Inflammatory macrophage (primary cell): ENCODE data around the gene SH3D19.
"Not testable (repeated sequence)": the region's sequence is repeated elsewhere in the genome, so short reads cannot be mapped to it uniquely, and the experiment has no call there.

Experiments
- DNase-seq, 2 donors: peaks; one replicate each; pipeline ENCODE4 v3.0.0-alpha.2; 2020 to 2022

The SH3D19 gene

DNA sequence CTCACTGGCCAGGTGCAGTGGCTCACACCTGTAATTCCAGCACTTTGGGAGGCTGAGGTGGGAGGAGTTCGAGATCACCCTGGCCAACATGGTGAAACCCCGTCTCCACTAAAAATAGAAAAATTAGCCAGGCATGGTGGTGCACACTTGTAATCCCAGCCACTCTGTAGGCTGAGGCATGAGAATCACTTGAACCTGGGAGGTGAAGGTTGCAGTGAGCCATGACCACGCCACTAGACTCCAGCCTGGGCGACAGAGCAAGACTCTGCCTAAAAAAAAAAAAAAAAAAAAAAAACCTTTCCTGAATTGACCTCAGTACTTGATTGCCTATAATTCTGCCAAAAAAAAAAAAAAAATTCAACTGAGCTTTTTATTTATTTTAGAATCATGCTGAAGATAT lies 3.2 kb downstream of the SH3D19 start:
- DNase-seq: not testable (repeated sequence)

DNA sequence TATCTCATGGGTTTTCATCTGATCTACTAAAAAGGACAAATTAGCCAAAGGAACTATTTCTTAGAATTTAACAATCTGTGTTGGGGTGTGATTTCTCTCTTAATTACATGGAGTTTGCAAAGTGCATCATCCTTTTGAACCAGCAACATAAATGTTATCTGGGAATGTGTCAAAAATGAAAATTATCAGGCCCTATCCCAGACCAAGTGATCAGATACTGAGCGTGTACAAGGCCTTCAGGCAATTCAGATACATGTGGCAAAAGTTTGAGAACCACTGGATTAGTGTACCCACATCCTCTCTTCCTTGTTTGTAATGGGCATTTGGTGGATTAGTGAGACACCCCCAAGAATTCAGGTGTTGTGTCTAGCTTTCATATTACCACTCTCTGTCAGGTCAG lies 3.8 kb downstream of the SH3D19 start:
- no peak for DNase-seq

DNA sequence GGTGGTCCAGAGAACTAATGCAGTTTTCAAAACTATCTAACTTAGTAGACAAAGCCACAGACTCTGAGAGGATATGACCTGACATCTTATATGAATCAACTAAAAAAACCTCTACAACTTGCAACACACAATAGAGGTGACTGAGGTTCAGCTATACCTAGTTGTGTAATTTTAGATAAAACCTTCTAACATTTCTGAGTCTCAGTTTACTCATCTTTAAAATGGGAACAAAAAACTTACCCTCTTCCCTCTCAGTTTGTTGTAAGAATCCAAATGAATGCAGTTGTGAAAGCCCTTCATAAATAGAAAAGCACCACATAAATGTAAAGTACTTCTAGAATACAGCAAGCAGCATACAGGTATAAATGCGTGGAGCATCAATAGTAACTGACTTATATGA lies 5.9 kb downstream of the SH3D19 start:
- no peak for DNase-seq

DNA sequence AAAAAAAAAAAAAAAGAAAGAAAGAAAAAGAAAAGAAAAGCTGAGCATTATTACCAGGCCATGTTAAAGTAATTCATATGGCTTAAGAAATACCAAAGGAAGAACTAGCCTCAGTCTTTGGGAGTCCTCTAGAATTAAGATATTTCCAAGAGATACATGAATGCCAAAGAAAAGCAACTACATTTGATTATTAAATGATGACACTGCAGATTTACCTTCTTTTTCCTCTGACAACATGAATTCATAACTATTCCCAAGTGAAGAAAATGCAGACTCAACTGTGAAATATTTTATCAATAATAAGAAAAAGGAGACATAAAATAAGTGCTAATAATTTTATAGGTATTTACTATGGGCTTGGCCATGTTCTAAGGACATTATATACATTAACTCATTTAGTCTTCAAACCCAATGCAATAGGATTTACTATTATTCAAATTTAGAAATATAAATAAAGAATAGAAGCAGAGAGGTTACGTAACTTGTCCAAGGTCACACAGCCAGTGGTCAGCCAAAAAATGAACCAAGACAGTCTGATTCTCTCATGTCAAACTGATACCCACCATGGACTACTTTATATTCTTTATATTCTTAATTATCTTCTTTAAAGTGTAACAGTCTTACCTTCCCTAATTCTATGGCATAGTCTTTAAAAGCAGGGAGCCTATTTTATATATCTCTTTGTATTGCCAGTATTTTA lies 6.9 kb downstream of the SH3D19 start:
- no peak for DNase-seq

DNA sequence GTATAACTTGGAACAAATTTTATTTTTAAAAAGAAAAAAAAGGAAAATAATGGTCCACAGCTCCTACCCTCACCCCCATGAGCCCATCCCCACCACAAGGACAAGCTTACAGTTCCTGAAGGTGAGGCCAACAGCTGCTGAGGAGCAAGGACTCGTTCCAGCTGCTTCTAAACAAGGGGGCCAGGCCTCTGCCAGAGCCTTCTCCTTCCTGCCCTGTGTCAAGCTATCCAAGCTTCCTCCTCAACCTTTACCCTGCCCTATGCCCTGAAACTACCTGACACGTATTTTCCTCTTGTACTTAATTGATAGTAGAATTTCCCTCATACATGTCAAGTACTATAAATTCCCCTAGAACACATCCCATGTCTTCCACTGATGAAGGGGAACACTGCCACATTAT lies 8.8 kb downstream of the SH3D19 start:
- DNase-seq: no peak

DNA sequence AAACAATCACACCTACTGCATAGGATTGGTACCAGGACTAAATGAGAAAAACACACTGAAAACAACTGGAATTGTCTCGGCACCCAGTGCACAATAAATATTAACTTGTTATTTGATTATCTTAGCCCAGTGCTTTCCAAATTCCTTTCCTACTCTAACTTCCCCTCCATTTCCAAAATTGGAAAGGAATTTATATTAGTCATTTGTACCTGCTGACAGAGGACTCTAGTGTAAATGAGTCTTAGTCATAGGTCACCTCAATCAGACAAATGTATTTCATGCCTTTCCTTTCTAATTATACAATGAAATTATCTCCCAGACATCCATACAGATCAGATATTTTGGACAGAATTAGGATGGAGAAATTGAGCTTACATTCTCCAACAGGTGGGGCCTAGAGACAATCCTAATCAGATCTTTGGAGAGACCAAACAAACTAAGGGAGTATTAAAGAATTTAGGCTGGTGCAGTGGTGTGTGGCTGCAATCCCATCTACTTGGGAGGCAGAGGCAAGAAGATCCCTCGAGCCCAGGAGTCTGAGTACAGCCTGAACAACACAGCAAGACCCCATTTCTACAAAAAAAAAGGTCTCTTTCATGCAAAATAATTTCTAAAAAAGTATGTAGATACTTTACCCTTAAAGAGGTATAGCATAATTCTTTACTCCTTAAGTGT lies 10.1 kb downstream of the SH3D19 start:
- DNase-seq: no peak

DNA sequence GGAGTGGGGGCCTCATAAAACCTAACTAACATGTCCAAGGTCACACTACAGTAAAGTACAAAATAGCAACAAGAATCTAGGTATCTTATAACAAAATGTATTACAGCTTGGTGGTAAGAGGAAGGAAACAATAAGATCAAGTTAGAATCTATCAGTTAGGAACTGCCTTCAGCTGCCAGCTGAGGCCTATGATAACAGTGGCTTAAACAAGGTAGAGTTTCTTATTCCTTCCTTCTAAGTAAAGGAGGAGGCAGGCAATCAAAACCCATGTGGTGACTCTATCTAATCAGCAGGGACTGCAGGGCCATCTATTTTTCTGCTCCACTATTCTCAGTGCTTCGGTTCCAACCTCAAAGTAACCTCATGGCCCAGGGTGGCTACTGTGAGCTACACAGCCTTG lies 10.9 kb downstream of the SH3D19 start:
- no peak for DNase-seq

DNA sequence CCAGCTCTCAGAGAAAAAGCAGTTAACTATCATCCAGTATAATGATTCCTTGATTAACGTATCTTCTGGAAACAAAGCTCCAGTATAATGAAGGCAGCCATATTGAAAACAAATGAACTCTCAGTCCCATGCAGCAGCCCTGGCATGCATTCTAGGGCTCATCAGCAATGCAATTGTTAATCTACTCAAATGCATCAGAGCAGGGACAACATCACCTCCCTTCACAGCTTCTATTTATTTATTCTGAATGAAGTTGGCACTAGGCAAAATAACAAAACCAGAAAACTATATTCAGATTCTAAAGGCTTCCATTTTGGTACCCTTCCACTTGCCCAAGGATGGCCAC lies 11.4 kb downstream of the SH3D19 start:
- DNase-seq: no peak

DNA sequence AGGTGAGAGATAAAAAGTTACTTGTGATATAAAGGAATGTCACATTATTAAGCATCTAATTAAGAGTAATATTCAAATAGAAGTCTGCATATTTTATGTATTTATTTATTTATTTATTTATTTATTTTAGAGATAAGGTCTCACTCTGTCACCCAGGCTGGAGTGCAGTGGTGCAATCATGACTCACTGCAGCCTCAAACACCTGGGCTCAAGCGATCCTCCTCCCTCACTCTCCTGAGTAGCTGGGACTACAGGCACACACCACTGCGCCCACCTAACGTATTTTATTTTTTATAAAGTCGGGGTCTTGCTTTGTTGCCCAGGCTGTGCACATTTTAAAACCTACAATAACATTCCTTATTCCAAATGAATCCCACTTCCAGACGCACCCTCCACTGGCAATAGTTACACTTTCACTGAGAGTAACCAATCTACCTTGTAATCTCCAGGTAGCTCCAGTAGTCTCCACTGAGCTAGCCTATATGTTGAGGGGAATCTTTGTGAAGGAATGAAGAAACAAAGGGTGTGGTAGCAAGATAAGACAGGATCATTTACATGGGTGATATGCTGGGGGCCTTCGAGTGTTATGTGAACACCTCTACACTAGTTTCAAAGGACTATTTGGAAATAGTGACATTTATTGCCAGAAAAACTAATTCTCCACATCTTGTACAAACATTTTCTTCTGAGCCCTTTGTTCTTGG lies 11.9 kb downstream of the SH3D19 start:
- DNase-seq: no peak

DNA sequence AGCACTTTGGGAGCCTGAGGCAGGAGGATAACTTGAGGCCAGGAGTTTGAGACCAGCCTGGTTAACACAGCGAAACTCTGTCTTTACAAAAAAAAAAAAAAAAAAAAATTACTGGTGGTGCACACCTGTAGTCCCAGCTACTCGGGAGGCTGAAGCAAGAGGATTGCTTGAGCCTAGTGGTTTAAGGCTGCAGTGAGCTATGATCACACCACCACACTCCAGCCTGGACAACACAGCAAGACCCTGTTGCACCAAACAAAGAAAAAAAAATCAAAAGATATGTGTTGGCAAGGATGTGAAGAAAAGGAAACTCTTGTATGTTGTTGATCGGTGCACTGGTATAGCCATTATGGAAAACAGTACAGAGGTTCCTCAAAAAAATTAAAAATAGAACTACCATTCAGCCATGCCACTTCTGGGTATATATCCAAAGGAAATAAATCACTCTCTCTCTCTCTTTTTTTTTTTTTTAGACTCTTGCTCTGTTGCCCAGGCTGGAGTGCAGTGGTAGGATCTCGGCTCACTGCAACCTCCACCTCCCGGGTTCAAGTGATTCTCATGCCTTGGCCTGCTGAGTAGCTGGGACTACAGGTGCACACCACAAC lies 15.2 kb downstream of the SH3D19 start:
- no peak for DNase-seq

DNA sequence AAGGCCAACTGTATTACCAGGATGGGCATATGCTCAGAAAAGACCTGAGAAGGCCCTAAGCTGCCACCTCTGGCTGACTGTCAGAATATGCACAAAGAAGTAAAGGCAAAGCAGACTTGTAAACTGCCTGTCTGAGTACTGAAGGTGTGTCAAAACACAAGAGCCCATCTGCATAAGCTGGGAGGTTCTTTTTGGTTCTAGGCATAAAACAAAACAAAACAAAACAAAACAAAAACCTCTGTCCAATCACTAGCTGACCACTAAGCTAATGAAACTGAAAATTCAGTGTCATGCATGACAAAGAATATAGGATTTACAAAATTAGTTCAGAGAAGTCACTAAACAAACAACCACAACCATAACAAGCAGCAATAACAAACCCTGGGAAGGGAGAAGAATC lies 20.6 kb downstream of the SH3D19 start:
- DNase-seq: no peak

DNA sequence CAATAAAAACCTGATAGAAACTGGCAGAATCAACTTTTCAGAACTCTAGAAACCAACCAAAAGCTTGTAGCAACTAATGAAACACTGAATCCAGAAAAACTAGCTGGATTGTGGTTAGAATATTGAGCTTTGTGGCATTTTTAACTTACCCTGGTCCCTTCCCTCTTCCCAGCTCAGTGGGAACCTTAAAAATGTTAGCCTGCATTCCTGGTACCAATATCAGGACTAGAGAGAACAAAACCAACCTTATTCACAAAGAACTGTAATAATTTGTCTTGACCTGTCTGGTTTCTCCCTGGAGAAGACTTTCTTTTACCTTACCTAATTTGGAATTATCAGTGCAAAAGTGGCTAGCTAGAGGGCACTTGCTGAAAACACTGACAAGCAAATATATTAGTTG lies 21.2 kb downstream of the SH3D19 start:
- DNase-seq: no peak

DNA sequence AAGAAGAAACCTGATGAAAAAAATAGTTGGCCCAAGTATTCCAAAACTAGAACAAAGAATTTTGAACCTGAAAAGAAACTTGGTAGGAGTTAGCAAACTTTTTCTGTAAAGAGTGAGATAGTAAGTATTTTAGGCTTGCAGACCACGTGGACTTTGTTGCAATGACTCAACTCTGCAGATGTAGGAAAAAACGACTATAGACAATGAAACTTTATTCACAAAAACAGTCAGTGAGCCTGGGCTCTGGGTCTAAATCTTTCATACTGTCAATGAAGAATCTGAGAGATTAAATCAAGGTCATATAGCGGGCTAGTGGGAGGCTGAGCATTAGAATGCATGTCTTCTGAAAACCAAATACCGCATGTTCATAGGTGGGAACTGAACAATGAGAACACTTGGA lies 23.0 kb downstream of the SH3D19 start:
- no peak for DNase-seq

DNA sequence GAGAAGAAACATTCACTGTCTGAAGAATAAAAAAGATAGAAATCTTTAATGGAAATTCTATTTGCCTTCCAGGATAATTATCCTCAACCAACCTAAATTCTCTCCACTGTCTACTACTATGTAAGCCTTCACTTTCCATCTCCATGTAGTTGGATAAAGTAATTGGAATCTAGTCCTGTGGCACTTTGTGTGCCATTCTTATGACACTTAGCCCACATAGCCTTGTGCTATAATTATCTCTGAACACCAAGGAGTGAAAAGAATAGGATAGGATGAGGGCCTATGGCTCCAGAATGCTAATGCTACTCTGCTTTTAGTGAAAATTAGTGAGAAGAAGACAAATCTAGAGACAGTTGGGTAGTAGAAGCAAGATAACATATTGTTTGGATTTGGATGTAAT lies 28.2 kb downstream of the SH3D19 start:
- no peak for DNase-seq

DNA sequence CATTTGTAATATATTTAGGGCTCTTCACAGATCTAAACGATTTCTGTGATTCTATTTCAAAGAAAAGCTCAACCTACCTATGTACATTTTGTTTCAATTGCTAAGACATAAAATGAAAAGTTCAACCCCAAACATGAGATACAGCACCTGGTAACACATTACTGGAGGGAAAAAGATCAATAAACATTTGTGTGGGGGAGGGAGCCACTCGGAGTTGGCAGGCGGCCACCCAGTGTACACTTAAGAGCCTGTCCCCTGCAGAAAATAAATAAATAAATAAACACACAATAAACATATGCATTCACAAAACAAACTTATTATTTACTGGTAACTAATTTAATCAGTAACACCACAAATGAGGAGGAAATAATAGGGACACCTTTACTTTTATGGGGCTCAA lies 29.2 kb downstream of the SH3D19 start:
- DNase-seq: no peak

DNA sequence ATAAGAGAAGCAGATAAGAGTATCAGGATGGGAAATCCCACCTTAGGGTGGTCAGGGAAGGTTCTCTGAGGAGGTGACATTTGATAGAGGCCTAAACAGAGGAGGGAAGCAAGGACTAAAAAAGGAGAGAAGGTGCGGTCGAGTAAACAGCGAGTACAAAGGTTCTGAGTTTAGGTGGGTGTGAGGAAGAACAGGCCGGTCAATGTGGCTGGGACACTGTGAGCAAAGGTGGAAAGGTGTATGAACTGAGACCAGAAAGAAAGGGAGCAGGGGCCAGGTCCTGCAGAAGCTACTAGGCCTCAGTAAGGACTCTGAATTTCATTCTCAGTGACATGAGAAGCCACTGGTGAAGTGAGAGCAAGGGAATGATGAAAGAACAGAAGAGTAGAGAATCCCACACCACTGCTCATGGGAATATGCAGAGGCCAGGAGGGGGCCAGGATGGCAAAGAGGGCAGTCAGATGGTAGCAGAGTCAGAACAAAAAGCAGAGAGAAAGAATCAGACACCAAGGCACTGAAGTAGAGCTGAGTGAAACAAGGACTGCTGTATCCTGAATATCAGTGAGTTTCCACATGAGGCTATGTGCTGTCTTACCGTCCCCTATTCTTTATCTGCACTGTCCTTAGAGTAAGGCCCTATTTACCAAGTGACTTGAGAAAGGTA lies 30.4 kb downstream of the SH3D19 start:
- DNase-seq: no peak

DNA sequence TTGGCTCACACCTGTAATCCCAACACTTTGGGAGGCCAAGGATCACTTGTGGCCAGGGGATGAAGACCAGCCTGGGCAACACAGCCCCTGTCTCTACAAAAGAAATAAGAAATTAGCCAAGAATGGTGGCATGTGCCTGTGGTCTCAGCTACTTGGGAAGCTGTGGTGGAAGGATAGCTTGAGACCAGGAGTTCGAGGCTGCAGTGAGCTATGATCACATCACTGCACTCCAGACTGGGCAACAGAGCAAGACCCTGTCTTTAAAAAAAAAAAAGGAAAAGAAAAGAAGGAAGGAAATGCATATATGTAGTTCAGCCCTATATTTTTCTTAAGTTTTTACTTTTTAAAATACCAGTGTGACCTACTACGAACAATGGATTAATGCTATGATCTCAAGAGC lies 33.4 kb downstream of the SH3D19 start:
- no peak for DNase-seq

DNA sequence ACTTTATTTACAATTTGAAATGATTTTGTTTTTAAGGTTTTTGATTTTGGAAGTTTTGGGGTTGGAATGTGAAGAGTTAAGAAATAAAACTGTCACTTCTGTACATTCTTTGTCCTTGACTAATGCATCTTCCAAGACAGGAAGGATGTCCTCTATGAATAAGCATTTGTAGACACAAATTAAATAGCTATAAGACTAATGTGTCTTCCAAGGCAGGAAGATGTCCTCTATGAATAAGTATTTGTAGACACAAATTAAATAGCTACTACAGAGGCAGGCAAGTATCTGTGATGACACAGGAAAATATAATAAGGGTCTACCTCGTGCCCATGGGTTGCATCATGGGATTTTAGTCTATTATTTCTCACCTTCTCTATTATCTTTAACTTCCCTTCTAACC lies 33.9 kb downstream of the SH3D19 start:
- DNase-seq: no peak

DNA sequence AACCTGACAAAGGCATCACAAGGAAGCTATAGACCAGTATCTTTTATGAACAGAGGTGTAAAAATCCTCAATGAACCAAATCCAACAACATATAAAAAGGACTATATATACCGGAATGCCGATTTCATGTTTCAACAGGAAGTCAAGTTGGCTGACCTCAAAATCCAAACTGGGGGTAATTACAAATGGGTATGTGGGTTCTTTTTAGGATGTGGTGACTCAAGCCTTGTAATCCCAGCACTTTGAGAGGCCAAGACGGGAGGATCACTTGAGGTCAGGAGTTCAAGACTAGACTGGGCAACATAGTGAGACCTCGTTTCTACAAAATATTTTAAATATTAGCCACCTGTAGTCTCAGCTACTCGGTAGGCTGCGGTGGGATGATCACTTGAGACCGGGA lies 38.0 kb downstream of the SH3D19 start:
- no peak for DNase-seq

DNA sequence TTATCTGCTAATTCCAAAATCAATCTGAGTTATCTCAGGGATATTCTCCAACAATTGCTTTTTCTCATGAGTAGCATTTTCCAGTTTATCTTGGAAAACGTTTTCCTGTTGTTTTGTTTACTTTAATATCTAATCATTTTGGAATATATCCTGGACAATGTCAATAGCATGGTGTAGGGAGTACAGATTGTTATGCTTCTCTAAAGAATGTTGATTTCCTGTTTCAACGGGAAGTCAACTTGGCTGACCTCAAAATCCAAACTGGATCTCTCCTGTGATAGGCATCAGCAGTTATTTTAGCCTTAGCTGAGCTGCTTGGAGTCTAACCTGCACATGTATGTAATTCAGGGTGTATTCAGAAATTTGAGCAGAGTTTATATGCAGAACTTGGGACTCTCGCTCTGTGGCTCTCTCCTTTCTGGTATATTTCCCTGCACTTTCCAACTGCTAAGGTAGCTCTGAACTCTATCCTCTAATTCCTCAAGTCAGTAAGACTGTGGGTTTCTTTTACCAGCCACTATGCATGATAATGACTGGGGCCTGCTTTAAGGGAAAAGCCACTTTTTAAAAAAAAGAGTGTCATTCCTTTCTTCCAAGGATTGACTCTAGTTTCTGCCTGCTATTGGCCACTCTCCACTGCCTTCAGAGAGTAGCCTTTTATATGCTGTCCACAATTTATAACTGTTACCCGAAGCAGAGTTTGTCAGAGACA lies 40.7 kb downstream of the SH3D19 start:
- no peak for DNase-seq

DNA sequence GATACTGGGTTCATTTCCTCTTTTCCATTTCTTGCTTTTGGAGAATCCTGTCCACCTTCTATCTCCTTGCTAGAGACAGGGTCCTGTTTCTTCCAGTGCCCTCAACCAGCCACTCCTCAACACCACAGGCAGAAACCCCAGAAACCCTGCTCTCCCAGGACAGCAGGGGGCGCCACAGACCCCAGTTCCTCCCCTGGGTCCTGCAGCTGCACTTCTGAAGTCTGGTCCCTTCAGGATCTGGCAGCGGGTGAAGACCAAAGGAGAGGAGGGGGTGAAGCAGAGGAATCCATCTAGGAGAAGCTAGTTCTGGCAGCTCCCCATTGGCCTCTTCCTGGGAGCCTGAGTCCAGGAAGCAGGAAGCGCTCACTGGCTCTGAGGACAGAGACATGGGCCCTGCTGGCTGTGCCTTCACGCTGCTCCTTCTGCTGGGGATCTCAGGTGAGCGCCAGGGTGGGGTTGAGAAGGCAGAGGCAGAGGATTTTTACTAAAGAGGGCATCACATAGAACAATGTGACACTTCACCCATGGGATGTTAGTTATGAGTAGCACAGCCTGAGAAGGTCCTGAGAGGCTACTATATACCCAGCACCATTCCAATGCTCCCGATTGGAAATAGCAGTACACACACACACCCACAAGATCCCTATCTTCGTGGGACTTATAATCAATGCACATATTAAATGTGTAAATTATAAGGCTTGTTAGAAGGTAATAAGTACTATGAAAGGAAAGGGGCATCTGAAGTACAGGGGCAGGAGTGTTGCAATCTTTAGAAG lies 48.4 kb downstream of the SH3D19 start, which contains the start of gene PRSS48:
Gene PRSS48 (plus strand): TSS at position 375 of the 776 bp plus-strand sequence. CDS start 12 bp downstream, at position 387.
- DNase-seq: peak; percentile 7 to 40

DNA sequence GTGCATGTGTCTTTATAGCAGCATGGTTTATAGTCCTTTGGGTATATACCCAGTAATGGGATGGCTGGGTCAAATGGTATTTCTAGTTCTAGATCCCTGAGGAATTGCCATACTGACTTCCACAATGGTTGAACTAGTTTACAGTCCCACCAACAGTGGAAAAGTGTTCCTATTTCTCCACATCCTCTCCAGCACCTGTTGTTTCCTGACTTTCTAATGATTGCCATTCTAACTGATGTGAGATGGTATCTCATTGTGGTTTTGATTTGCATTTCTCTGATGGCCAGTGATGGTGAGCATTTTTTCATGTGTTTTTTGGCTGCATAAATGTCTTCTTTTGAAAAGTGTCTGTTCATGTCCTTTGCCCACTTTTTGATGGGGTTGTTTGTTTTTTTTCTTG lies 56.5 kb downstream of the SH3D19 start:
- not testable (repeated sequence) for DNase-seq
